DOHH2 (cell line): ENCODE data around the gene BTLA.

Experiments
- EZH2phosphoT487 ChIP-seq: fragments of 200-600 bp; sonication (generic); IDR thresholded peaks from 2 replicates; pipeline ENCODE4 v1.6.1; 2017; ENCODE audit warnings: borderline replicate concordance, mild to moderate bottlenecking, antibody characterized with exemption, low read length, moderate library complexity, mixed read lengths
- TF ChIP-seq, protein P1 (sequence below): fragments of 200-600 bp; sonication (generic); IDR thresholded peaks from one replicate; pipeline ENCODE4 v1.5.1; 2014; ENCODE audit warnings: antibody characterized with exemption, mild to moderate bottlenecking, low read depth, low read length; ENCODE audit not compliant: poor library complexity, severe bottlenecking

DNA sequence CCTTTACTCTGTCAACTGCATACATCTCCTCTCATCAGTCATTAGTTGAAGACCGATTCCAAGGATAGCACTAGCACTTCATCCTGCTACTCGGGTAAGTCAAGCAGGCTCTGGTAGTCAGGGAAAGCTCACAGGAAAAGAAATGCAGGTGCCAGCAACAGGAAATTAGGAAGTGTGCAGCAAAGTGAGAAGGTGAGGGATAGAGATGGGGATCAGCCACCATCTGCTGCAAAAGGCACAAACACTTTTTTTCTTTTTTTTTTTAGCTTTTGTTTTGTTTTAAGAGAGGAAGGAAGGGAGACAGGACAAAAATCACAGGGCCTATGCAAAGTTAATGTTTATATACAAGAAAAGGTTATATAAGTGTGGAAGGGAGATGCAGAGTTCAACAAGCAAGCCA lies 9.0 kb upstream of the BTLA start:
- TF ChIP-seq, protein P1, sequence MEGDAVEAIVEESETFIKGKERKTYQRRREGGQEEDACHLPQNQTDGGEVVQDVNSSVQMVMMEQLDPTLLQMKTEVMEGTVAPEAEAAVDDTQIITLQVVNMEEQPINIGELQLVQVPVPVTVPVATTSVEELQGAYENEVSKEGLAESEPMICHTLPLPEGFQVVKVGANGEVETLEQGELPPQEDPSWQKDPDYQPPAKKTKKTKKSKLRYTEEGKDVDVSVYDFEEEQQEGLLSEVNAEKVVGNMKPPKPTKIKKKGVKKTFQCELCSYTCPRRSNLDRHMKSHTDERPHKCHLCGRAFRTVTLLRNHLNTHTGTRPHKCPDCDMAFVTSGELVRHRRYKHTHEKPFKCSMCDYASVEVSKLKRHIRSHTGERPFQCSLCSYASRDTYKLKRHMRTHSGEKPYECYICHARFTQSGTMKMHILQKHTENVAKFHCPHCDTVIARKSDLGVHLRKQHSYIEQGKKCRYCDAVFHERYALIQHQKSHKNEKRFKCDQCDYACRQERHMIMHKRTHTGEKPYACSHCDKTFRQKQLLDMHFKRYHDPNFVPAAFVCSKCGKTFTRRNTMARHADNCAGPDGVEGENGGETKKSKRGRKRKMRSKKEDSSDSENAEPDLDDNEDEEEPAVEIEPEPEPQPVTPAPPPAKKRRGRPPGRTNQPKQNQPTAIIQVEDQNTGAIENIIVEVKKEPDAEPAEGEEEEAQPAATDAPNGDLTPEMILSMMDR: no peak
- no peak for TF ChIP-seq EZH2phosphoT487
